H1 (cell line): ENCODE measurements around the gene AGPS.

Source experiments
- POLR2A ChIP-seq, 2 experiments: IDR thresholded peaks; 1 replicate in 1 of 2; 2 replicates in 1 of 2; pipeline ENCODE4 v1.6.1; 2011; ENCODE audit warnings: low read depth in 2 of 2, low read length in 2 of 2, mild to moderate bottlenecking in 2 of 2; ENCODE audit errors: control extremely low read depth in 1 of 2
- SIN3A ChIP-seq, 2 experiments: IDR thresholded peaks in 1 of 2; conservative IDR thresholded peaks in 1 of 2; 2 replicates each; pipeline ENCODE4 v1.6.1; 2011 to 2012; ENCODE audit warnings: low read length in 2 of 2, improper control_type of control experiment in 1 of 2, low read depth in 1 of 2, mild to moderate bottlenecking in 1 of 2
- SP1 ChIP-seq: IDR thresholded peaks from 2 replicates; pipeline ENCODE4 v1.6.1; 2011; ENCODE audit warnings: low read depth, low read length
- YY1 ChIP-seq: IDR thresholded peaks from 2 replicates; pipeline ENCODE4 v1.6.1; 2011; ENCODE audit warnings: low read depth, mild to moderate bottlenecking, low read length
- TF ChIP-seq, protein P1 (sequence below), 3 experiments: IDR thresholded peaks; 1 replicate in 2 of 3; 2 replicates in 1 of 3; pipeline versions ENCODE4 v1.5.1 to v1.6.1; 2011; ENCODE audit warnings: low read length in 3 of 3, mild to moderate bottlenecking in 3 of 3, inconsistent platforms in 2 of 3, low read depth in 1 of 3, moderate library complexity in 1 of 3; ENCODE audit not compliant: insufficient read depth in 1 of 3; ENCODE audit errors: control extremely low read depth in 1 of 3

GRCh38 chr2:177422271-177422670, 29.7 kb downstream of the AGPS start:
- TF ChIP-seq, protein P1, sequence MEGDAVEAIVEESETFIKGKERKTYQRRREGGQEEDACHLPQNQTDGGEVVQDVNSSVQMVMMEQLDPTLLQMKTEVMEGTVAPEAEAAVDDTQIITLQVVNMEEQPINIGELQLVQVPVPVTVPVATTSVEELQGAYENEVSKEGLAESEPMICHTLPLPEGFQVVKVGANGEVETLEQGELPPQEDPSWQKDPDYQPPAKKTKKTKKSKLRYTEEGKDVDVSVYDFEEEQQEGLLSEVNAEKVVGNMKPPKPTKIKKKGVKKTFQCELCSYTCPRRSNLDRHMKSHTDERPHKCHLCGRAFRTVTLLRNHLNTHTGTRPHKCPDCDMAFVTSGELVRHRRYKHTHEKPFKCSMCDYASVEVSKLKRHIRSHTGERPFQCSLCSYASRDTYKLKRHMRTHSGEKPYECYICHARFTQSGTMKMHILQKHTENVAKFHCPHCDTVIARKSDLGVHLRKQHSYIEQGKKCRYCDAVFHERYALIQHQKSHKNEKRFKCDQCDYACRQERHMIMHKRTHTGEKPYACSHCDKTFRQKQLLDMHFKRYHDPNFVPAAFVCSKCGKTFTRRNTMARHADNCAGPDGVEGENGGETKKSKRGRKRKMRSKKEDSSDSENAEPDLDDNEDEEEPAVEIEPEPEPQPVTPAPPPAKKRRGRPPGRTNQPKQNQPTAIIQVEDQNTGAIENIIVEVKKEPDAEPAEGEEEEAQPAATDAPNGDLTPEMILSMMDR (IDR thresholded peaks at IDR 0.05; ENCODE audit: control extremely low read depth in 1 of 3, insufficient read depth in 1 of 3, low read depth in 1 of 3, low read length in 3 of 3): no peak
- TF ChIP-seq SP1 (no peak), POLR2A (IDR thresholded peaks at IDR 0.05; ENCODE audit: control extremely low read depth in 1 of 2, low read depth in 2 of 2, low read length in 2 of 2) (no peak), YY1 (no peak), SIN3A (conservative IDR thresholded peaks at IDR 0.05 in 1 of 2, IDR thresholded peaks at IDR 0.05 in 1 of 2; ENCODE audit: low read depth in 1 of 2, low read length in 2 of 2) (no peak)
